ENCODE data around the gene GTF2A2.

Gene GTF2A2

GRCh38 chr15:59674361-59674877 lies 17.1 kb upstream of the GTF2A2 start:
- H3K9me3 ChIP-seq (ENCODE audit: control insufficient read depth, insufficient read depth, low read depth, low read length), result no peaks in the 10 kb centered on the region
- CTCF ChIA-PET, result interaction anchor here (0.6 kb wide), 1 partner anchor 141 kb away, joined by 4 read pairs; no protein-coding TSS in a partner anchor
- peaks cover 60 to 75% of the 10 kb centered on the region in 2 experiments for H3K36me3 ChIP-seq (ENCODE audit: control insufficient read depth in 2 of 2, insufficient read depth in 1 of 2, low read length in 2 of 2)
- H3K4me1 ChIP-seq (ENCODE audit: control insufficient read depth, insufficient read depth, low read length), result no peaks in the 10 kb centered on the region
- H3K27ac ChIP-seq (ENCODE audit: extremely low read depth, low read depth, low read length), result no peak overlapping the region
- POLR2A ChIA-PET, result no interaction called here
- TF ChIP-seq ZNF223 (tag by site-specific recombination; IDR thresholded peaks at IDR 0.05) (no peak), ZSCAN4 (tag by site-specific recombination; IDR thresholded peaks at IDR 0.05) (no peak), IKZF3 (tag by site-specific recombination; IDR thresholded peaks at IDR 0.05) (no peak), ZSCAN5A (tag by site-specific recombination; IDR thresholded peaks at IDR 0.05) (no peak), ZBTB17 (tag by site-specific recombination; IDR thresholded peaks at IDR 0.05) (no peak), ZNF23 (tag by site-specific recombination; IDR thresholded peaks at IDR 0.05; ENCODE audit: borderline replicate concordance) (no peak), ZBTB26 (tag by site-specific recombination; optimal IDR thresholded peaks at IDR 0.05) (no peak), ZNF214 (tag by site-specific recombination; IDR thresholded peaks at IDR 0.05; ENCODE audit: borderline replicate concordance) (no peak), ZNF777 (tag by site-specific recombination; IDR thresholded peaks at IDR 0.05; ENCODE audit: borderline replicate concordance) (no peak), ZBTB21 (tag by site-specific recombination; IDR thresholded peaks at IDR 0.05) (no peak), ZNF426 (tag by site-specific recombination; IDR thresholded peaks at IDR 0.05) (no peak), ZFHX2 (tag by site-specific recombination; conservative IDR thresholded peaks at IDR 0.05) (no peak), ZNF202 (tag by site-specific recombination; IDR thresholded peaks at IDR 0.05; ENCODE audit: borderline replicate concordance) (no peak), SP3 (tag by site-specific recombination; IDR thresholded peaks at IDR 0.05) (no peak), ZNF112 (tag by site-specific recombination; IDR thresholded peaks at IDR 0.05) (no peak), ZBTB20 (tag by site-specific recombination; IDR thresholded peaks at IDR 0.05) (no peak), ZNF548 (tag by site-specific recombination; IDR thresholded peaks at IDR 0.05) (no peak)
- H3K4me3 ChIP-seq (ENCODE audit: low read depth, low read length), result no peak overlapping the region

GRCh38 chr15:59668556-59668955 lies 11.2 kb upstream of the GTF2A2 start:
- no peaks in the 10 kb centered on the region for H3K4me1 ChIP-seq (ENCODE audit: control insufficient read depth, insufficient read depth, low read length)
- H3K9me3 ChIP-seq (ENCODE audit: control insufficient read depth, insufficient read depth, low read depth, low read length), result no peaks in the 10 kb centered on the region
- H3K27ac ChIP-seq (ENCODE audit: extremely low read depth, low read depth, low read length), result no peak overlapping the region
- no peak overlapping the region for H3K4me3 ChIP-seq (ENCODE audit: low read depth, low read length)
- ChIA-PET CTCF (interaction anchor here (0.6 kb wide), 1 partner anchor 140 kb away, joined by 3 read pairs; no protein-coding TSS in a partner anchor), POLR2A (no interaction called here)
- H3K36me3 ChIP-seq (ENCODE audit: control insufficient read depth in 2 of 2, insufficient read depth in 1 of 2, low read length in 2 of 2), result peaks cover 45 to 65% of the 10 kb centered on the region in 2 experiments
- no peak for TF ChIP-seq PATZ1 (tag by site-specific recombination; IDR thresholded peaks at IDR 0.05)
- TF ChIP-seq ZNF223 (tag by site-specific recombination; IDR thresholded peaks at IDR 0.05), result no peak
- no peak for TF ChIP-seq PRDM6 (tag by site-specific recombination; IDR thresholded peaks at IDR 0.05)
- no peak for TF ChIP-seq ZXDB (tag by site-specific recombination; IDR thresholded peaks at IDR 0.05)
- no peak for TF ChIP-seq FEZF1 (tag by site-specific recombination; IDR thresholded peaks at IDR 0.05)
- no peak for TF ChIP-seq ZNF510 (tag by site-specific recombination; IDR thresholded peaks at IDR 0.05; ENCODE audit: insufficient replicate concordance)
- no peak for TF ChIP-seq ZNF362 (tag by site-specific recombination; IDR thresholded peaks at IDR 0.05)
